T-cell (primary cell): ENCODE results near the gene SCPEP1. TPM values are rescaled to one million over a fixed set of nuclear protein-coding genes. Genes with fewer than 3 reads are reported as not detected.

Source experiments
- ATAC-seq, 4 experiments: fragments of 200-7000 bp in 3 of 4; fragments of 150-1000 bp in 1 of 4; cut with Tn5 transposase; replicated peaks in 1 of 4; 1 replicate in 3 of 4; 2 replicates in 1 of 4; pipeline ENCODE4 v1.10.0; 2021; ENCODE audit warnings: moderate library complexity in 3 of 4, mild to moderate bottlenecking in 2 of 4, moderate number of reproducible peaks in 1 of 4
- CTCF ChIA-PET, 2 donors: fragments of 300-600 bp; sonication (Branson Sonifier 250); formaldehyde crosslinking; loops; one replicate each; lab custom pipeline; 2022; ENCODE audit warnings: antibody characterized with exemption in 2 of 2; lab: Charles Lee
- POLR2A ChIA-PET, 2 donors: fragments of 300-600 bp; sonication (Branson Sonifier 250); formaldehyde crosslinking; loops; one replicate each; lab custom pipeline; 2022; ENCODE audit warnings: antibody characterized with exemption in 2 of 2; lab: Charles Lee
- DNase-seq, 35 experiments: peaks; one replicate each; pipeline versions ENCODE4 v3.0.0 to v3.0.0-alpha.2; 2013 to 2023
- H3K27ac ChIP-seq: one replicate; pipeline ENCODE4 v1.5.1; 2013; ENCODE audit warnings: low read length
- H3K27me3 ChIP-seq, 2 experiments: replicated peaks in 1 of 2; 1 replicate in 1 of 2; 2 replicates in 1 of 2; pipeline versions ENCODE4 v1.6.1 to v1.7.0; 2013; ENCODE audit warnings: low read length in 1 of 2, mixed read lengths in 1 of 2; ENCODE audit not compliant: control insufficient read depth in 2 of 2, insufficient read depth in 2 of 2; ENCODE audit errors: extremely low read depth in 1 of 2
- H3K36me3 ChIP-seq, 2 donors: 1 replicate in 1 of 2; 2 replicates in 1 of 2; pipeline versions ENCODE4 v1.6.1 to v1.7.0; 2013; ENCODE audit warnings: low read length in 1 of 2; ENCODE audit not compliant: control insufficient read depth in 2 of 2, insufficient read depth in 1 of 2; ENCODE audit errors: extremely low read depth in 1 of 2
- H3K4me1 ChIP-seq, 2 experiments: 1 replicate in 1 of 2; 2 replicates in 1 of 2; pipeline versions ENCODE4 v1.6.1 to v1.7.0; 2013; ENCODE audit warnings: low read length in 2 of 2, mixed read lengths in 1 of 2; ENCODE audit not compliant: insufficient read depth in 2 of 2, control insufficient read depth in 1 of 2; ENCODE audit errors: extremely low read depth in 1 of 2
- H3K4me3 ChIP-seq, 2 donors: 1 replicate in 1 of 2; 2 replicates in 1 of 2; pipeline versions ENCODE4 v1.5.1 to v1.7.0; 2013; ENCODE audit warnings: mild to moderate bottlenecking in 2 of 2, low read length in 1 of 2, moderate library complexity in 1 of 2; ENCODE audit not compliant: control insufficient read depth in 1 of 2; ENCODE audit errors: extremely low read depth in 1 of 2
- H3K9me3 ChIP-seq: 2 replicates; pipeline ENCODE4 v1.7.0; 2013
- H3K27ac Mint-ChIP-seq, 2 donors: one replicate each; pipeline ENCODE4 v1.8.0; 2020 to 2021; ENCODE audit warnings: mild to moderate bottlenecking in 2 of 2, mixed read lengths in 2 of 2
- H3K27me3 Mint-ChIP-seq, 2 donors: one replicate each; pipeline ENCODE4 v1.8.0; 2021 to 2022; ENCODE audit warnings: mixed read lengths in 2 of 2
- H3K36me3 Mint-ChIP-seq: one replicate; pipeline ENCODE4 v1.8.0; 2021; ENCODE audit warnings: mixed read lengths
- H3K4me1 Mint-ChIP-seq, 3 donors: one replicate each; pipeline ENCODE4 v1.8.0; 2020 to 2022; ENCODE audit warnings: mixed read lengths in 3 of 3, mild to moderate bottlenecking in 1 of 3
- H3K4me3 Mint-ChIP-seq, 3 donors: one replicate each; pipeline ENCODE4 v1.8.0; 2020 to 2022; ENCODE audit warnings: mild to moderate bottlenecking in 3 of 3, mixed read lengths in 3 of 3, moderate library complexity in 3 of 3
- H3K9me3 Mint-ChIP-seq, 3 donors: one replicate each; pipeline ENCODE4 v1.8.0; 2020 to 2022; ENCODE audit warnings: mixed read lengths in 3 of 3
- WGBS: methylation state at CpG from one replicate; pipeline ENCODE4 v1.1.5; 2013; ENCODE audit warnings: missing lambda C conversion rate; ENCODE audit not compliant: insufficient coverage; 5-methylcytosine and 5-hydroxymethylcytosine counted together
- total RNA-seq, 35 experiments: library from RNA in 6 of 35; stranded (reverse) in 6 of 35; fragments of 120-200 nt in 1 of 35; gene quantifications; one replicate each; pipeline versions ENCODE4 v1.2.1 to v1.2.4 and lab custom pipeline; 2013 to 2026

The SCPEP1 gene
- total RNA-seq, 5 donors from 2014 or later (not counting 1 experiment from before 2014, with no cell fraction given): 18.4 to 24.2 (median 22.4) TPM

GRCh38 chr17:57011491-57012015 is 33.6 kb downstream of the SCPEP1 start:
- Histone ChIP-seq H3K27ac (no peak overlapping the region), H3K27me3 (peaks cover 0 to 3% of the 10 kb centered on the region in 2 experiments), H3K36me3 (no peaks in the 10 kb centered on the region), H3K4me3 (no peak overlapping the region), H3K9me3 (no peaks in the 10 kb centered on the region), H3K4me1 (no peaks in the 10 kb centered on the region)
- H3K9me3 Mint-ChIP-seq: no peaks in the 10 kb centered on the region
- H3K27ac Mint-ChIP-seq: no peak overlapping the region
- POLR2A ChIA-PET: interaction anchor here in 1 of 2 donors (0.6 kb wide), 1 partner anchor 33 kb away, joined by 3 read pairs; no protein-coding TSS in a partner anchor
- peaks cover 5 to 8% (median 5%) of the 10 kb centered on the region in 3 donors for H3K4me1 Mint-ChIP-seq
- peaks cover 0 to 7% of the 10 kb centered on the region in 2 donors for H3K27me3 Mint-ChIP-seq
- DNase-seq (no peak), ATAC-seq (no peak)
- no peaks in the 10 kb centered on the region for H3K36me3 Mint-ChIP-seq
- CTCF ChIA-PET: interaction anchor here (0.7 to 0.9 kb wide), 2 partner anchors 58 to 72 kb away, joined by 3 to 4 read pairs; no protein-coding TSS in a partner anchor
- H3K4me3 Mint-ChIP-seq: no peak overlapping the region
- 82% methylated on average over 6 of the region's 7 CpGs for WGBS

GRCh38 chr17:57016071-57016763 is 38.3 kb downstream of the SCPEP1 start:
- Mint-ChIP-seq H3K27ac (no peak overlapping the region), H3K9me3 (no peaks in the 10 kb centered on the region), H3K4me1 (no peaks in the 10 kb centered on the region), H3K27me3 (peaks cover 8 to 19% of the 10 kb centered on the region in 2 donors), H3K36me3 (no peaks in the 10 kb centered on the region), H3K4me3 (no peak overlapping the region)
- peaks cover 0 to 11% of the 10 kb centered on the region in 2 experiments for H3K27me3 ChIP-seq
- H3K36me3 ChIP-seq: no peaks in the 10 kb centered on the region
- H3K4me3 ChIP-seq: no peak overlapping the region
- ATAC-seq: no peak
- no peak overlapping the region for H3K27ac ChIP-seq
- H3K4me1 ChIP-seq: no peaks in the 10 kb centered on the region
- ChIA-PET POLR2A (no interaction called here), CTCF (no interaction called here)
- DNase-seq: no peak
- 69% methylated on average over 3 of the region's 6 CpGs for WGBS
- no peaks in the 10 kb centered on the region for H3K9me3 ChIP-seq

- H3K4me3 Mint-ChIP-seq: no peak overlapping the region
- peaks cover 0 to 11% of the 10 kb centered on the region in 2 experiments for H3K27me3 ChIP-seq
- H3K27ac Mint-ChIP-seq: no peak overlapping the region
- 80% methylated on average over 1 of the region's 3 CpGs for WGBS
- peaks cover 8 to 19% of the 10 kb centered on the region in 2 donors for H3K27me3 Mint-ChIP-seq
- no peak overlapping the region for H3K4me3 ChIP-seq
- H3K4me1 Mint-ChIP-seq: no peaks in the 10 kb centered on the region
- ChIA-PET POLR2A (no interaction called here), CTCF (no interaction called here)
- no peaks in the 10 kb centered on the region for H3K36me3 Mint-ChIP-seq
- DNase-seq (no peak), ATAC-seq (no peak)
- H3K9me3 Mint-ChIP-seq: no peaks in the 10 kb centered on the region
- no peaks in the 10 kb centered on the region for H3K4me1 ChIP-seq
- H3K27ac ChIP-seq: no peak overlapping the region
- H3K36me3 ChIP-seq: no peaks in the 10 kb centered on the region
- H3K9me3 ChIP-seq: no peaks in the 10 kb centered on the region
Observed at GRCh38 chr17:57016764-57017116, 38.8 kb downstream of the SCPEP1 start.

GRCh38 chr17:57017625-57018024 is 39.7 kb downstream of the SCPEP1 start:
- POLR2A ChIA-PET: no interaction called here
- Mint-ChIP-seq H3K4me3 (no peak overlapping the region), H3K9me3 (no peaks in the 10 kb centered on the region), H3K27ac (no peak overlapping the region), H3K27me3 (peaks cover 11 to 19% of the 10 kb centered on the region in 2 donors), H3K36me3 (no peaks in the 10 kb centered on the region), H3K4me1 (no peaks in the 10 kb centered on the region)
- no peak overlapping the region for H3K27ac ChIP-seq
- 75% methylated on average over 3 of the region's 4 CpGs for WGBS
- ATAC-seq (no peak), DNase-seq (no peak)
- H3K4me1 ChIP-seq: no peaks in the 10 kb centered on the region
- H3K4me3 ChIP-seq: no peak overlapping the region
- H3K27me3 ChIP-seq: peaks cover 0 to 11% of the 10 kb centered on the region in 2 experiments
- no peaks in the 10 kb centered on the region for H3K9me3 ChIP-seq
- H3K36me3 ChIP-seq: no peaks in the 10 kb centered on the region
- CTCF ChIA-PET: no interaction called here

- no peak overlapping the region for H3K27ac Mint-ChIP-seq
- no peak overlapping the region for H3K4me3 Mint-ChIP-seq
- H3K27me3 ChIP-seq: peaks cover 0 to 13% of the 10 kb centered on the region in 2 experiments
- H3K4me3 ChIP-seq: no peak overlapping the region
- H3K4me1 ChIP-seq: no peaks in the 10 kb centered on the region
- H3K9me3 Mint-ChIP-seq: peaks cover 0 to 5% (median 0%) of the 10 kb centered on the region in 3 donors
- H3K36me3 Mint-ChIP-seq: no peaks in the 10 kb centered on the region
- WGBS: 92% methylated on average over 3 of the region's 3 CpGs
- CTCF ChIA-PET: no interaction called here
- ATAC-seq (no peak), DNase-seq (no peak)
- peaks cover 16 to 25% of the 10 kb centered on the region in 2 donors for H3K27me3 Mint-ChIP-seq
- no peaks in the 10 kb centered on the region for H3K4me1 Mint-ChIP-seq
- H3K9me3 ChIP-seq: no peaks in the 10 kb centered on the region
- POLR2A ChIA-PET: no interaction called here
- no peak overlapping the region for H3K27ac ChIP-seq
- no peaks in the 10 kb centered on the region for H3K36me3 ChIP-seq
Observed at GRCh38 chr17:57020208-57020607, 42.3 kb downstream of the SCPEP1 start.

GRCh38 chr17:57021226-57021940 is 43.5 kb downstream of the SCPEP1 start:
- Mint-ChIP-seq H3K36me3 (no peaks in the 10 kb centered on the region), H3K27ac (no peak overlapping the region), H3K27me3 (peaks cover 16 to 20% of the 10 kb centered on the region in 2 donors), H3K4me1 (no peaks in the 10 kb centered on the region), H3K9me3 (peaks cover 0 to 12% (median 0%) of the 10 kb centered on the region in 3 donors), H3K4me3 (no peak overlapping the region)
- Histone ChIP-seq H3K4me1 (no peaks in the 10 kb centered on the region), H3K36me3 (no peaks in the 10 kb centered on the region), H3K27me3 (peaks cover 0 to 13% of the 10 kb centered on the region in 2 experiments), H3K9me3 (no peaks in the 10 kb centered on the region), H3K27ac (no peak overlapping the region), H3K4me3 (no peak overlapping the region)
- ATAC-seq (no peak), DNase-seq (no peak)
- POLR2A ChIA-PET: no interaction called here
- WGBS: no CpG with 5 or more reads among the region's 4 CpGs
- CTCF ChIA-PET: interaction anchor here in 1 of 2 donors (0.6 to 1.1 kb wide), 2 partner anchors 11 to 13 kb away, joined by 4 to 7 read pairs; no protein-coding TSS in a partner anchor
